Hematopoietic multipotent progenitor cell treated with erythropoietin and hydrocortisone succinate and interleukin-3 and kit ligand, for 15 days (in vitro differentiated cells): ENCODE measurements around the gene PXDN.
"Not testable (repeated sequence)": the region's sequence is repeated elsewhere in the genome, so short reads cannot be mapped to it uniquely, and the experiment has no call there.

Experiments
- DNase-seq: peaks from one replicate; pipeline ENCODE4 v3.0.0-alpha.2; 2015; ENCODE audit warnings: low spot score

PXDN gene

DNA sequence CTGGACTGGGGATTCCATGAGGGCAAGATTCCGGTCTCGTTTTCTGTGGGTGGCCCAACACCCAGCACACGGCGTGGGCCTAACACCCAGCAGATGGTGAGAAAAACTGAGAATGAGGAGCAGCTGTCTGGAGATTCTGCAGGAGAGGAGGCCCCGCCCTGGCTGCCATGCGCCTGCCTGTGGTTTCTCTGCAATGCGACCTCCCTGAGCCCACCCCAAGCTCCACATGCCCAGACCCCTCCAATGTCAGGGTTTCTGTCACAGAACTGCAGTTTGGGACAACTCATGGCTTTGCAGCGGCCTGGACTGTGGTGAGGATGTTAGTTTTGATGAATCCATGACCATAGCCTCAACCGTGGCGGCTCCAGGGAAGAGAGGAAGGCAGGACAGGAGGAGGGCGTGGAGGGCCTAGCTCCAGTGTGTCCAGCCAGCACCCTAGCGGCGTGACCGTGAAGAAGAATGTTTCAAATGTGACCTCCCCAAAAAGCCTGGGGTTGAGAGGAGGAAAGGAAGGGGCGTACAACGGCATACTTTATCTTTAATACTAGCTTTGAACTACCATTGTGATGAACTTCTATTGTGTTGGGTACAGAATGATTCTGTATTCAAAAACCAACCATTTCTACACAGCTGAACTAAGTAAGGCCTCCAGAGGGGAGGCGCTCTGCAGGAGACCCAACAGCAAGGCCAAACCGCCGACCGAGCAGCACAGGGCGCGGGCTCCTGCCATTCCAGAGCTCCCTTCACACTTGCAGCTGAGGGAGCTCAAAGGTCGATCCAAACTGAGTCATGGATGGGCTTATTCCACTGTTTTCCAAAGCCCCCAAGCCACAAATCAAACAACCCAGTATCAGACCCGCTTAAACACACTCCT lies 3.4 kb downstream of the PXDN start:
- no peak for DNase-seq

DNA sequence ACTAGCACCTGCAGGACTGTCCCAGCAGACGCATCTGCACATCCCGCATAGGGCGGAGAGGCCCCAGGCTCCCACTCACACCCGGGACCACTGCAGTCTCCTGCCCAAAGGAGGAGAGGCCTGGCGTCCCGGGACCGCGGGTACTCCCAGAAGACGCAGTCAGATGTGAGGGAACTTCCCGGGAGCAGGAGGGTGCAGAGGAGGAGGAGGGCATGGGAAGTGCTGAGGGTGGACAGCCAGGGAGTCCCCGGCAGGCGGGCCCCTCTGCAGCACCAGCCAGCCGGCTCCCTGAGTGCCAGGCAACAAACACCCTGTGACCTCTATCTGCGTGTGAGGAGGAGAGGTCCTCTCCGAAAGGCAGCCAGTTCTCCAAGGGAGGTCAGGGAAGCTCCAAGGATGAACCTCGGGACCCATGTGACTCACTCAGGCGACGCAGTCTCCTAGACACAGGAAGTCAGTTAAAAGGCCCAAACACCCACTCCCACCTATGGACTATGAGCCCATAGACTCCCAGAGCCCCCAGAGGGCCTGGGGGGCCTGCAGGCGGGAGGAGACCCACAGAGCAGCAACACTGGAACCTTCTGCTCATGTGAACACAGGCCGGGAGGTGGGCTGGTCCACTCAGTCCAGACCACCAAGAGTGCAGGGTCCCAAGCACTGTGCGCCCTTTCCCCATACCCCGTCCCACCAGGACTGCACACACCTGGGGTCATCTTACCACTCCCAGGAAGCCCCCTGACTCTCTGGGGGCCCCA lies 4.2 kb downstream of the PXDN start:
- no peak for DNase-seq

DNA sequence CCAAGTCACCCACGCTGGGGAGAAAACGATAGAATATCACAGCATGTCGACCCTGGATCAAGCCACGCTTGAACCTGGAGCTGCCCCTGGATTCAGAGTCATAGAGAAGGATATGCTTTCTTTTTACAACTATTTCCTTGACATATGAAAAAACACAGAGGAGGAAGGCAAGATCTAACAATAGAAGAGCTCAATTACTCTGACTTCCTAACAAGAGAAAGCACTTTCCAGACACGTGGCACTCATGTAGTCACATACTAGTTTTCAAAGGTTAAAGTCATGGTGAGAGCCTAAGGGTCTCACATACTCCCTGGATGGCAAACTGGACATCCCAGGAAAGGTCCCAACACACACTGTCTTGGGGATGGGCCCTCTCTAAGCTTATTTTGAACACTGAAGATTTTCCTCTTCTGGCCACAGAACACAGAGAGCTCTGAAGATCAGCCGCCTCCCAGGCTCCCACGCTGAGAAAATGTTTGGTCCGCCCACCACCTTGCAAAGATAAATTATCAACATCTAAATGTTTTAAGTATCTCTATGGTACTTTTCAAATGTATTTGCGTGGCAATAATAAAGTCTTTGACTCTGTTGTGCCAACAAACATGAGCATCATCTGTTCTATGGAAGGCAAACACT lies 4.9 kb downstream of the PXDN start:
- no peak for DNase-seq

DNA sequence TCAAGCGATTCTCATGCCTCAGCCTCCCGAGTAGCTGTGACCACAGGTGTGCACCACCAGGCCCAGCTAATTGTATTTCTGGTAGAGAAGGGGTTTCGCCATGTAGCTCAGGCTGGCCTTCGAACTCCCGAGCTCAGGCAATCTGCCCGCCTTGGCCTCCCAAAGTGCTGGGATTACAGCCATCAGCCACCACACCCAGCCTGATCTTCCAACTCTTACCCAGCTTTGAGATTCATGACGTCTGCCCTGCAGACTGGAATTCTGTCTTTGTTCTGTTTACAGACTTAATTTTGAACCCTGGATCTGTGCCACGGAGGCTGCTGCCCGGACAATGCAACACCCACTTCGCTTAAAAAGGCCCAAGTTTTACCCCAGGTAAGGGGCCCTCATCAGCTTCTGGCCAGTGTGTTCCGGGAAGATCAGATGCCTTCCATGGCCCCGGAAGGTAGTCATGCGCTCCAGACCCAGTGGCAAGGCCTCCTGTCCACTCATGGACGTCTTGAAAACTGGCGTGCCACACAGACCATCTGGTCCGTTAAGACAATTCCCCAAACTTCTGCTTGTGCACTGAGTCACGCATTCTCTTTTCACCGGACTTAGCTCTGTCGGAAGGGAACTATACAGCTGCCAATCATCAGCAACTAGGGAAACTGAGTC lies 5.5 kb downstream of the PXDN start:
- no peak for DNase-seq

DNA sequence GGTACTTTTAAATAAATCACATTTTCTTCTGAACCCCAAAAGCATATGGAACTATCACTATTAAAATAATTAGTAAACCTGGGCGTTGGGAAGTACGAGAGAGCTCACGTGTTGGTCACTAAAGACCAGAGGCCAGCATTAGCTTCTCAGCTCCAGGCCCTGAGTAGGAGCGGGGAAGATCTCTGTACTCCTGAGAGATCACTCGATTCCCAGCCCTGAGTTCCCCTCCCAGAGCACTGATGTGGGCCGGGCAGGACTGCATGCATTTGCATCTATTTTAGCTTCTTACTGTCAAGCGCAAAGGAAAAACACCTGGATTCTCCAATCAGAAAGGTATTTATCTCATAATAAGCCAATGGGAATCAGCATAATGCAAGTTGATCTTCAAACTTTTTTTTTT lies 6.2 kb downstream of the PXDN start:
- DNase-seq: no peak

DNA sequence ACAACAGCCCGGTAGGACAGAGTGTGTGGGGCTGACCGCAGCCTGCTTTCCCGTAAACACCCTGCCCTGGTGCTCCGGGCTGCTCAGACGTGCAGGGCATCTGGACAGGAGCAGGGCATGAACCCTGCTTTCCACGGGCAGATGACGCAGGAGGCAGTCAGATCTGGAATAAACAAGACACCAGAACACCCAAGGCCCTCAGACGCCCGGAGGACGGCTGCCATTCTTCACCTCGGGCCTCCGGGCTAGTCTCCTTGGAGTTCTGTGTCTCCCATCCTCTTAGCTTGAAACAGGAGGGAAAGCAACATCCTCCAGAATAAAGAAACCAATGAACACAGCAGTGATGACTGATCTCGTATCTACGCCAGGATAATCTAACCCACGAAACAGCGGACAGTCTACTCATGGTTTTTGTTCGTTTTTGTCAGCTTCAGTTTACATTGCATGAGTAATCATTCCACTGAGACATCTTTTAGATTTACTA lies 7.3 kb downstream of the PXDN start:
- no peak for DNase-seq

DNA sequence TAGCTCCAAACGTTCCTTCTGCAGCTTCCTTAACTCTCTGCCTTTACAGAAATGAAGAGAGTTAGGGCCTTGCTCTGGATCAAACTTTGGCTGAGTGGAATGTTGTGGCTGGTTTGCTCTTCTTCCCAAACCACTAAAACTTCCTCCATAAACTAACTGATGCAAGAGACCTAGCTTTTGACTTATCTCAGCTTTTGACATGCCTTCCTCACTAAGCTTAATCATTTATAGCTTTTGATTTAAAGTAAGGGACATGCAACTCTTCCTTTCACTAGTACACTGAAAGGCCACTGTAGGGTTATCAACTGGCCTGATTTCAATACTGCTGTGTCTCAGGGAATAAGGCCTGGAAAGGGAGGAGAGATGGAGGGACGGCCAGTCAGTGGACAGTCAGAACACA lies 8.3 kb downstream of the PXDN start:
- no peak for DNase-seq

DNA sequence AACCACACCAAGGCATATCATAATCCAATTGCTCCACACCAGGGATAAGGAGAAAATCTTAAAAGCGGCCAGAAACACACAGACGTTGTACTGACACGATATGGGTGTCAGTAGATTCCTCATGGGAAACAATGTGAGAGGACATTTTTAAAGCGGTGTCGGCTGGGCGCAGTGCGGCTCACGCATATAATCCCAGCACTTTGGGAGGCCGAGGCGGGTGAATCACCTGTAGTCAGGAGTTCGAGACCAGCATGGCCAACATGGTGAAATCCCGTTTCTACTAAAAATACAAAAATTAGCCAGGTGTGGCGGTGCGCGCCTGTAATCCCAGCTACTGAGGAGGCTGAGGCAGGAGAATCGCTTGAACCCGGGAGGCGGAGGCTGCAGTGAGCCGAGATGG lies 11.0 kb downstream of the PXDN start:
- not testable (repeated sequence) for DNase-seq

DNA sequence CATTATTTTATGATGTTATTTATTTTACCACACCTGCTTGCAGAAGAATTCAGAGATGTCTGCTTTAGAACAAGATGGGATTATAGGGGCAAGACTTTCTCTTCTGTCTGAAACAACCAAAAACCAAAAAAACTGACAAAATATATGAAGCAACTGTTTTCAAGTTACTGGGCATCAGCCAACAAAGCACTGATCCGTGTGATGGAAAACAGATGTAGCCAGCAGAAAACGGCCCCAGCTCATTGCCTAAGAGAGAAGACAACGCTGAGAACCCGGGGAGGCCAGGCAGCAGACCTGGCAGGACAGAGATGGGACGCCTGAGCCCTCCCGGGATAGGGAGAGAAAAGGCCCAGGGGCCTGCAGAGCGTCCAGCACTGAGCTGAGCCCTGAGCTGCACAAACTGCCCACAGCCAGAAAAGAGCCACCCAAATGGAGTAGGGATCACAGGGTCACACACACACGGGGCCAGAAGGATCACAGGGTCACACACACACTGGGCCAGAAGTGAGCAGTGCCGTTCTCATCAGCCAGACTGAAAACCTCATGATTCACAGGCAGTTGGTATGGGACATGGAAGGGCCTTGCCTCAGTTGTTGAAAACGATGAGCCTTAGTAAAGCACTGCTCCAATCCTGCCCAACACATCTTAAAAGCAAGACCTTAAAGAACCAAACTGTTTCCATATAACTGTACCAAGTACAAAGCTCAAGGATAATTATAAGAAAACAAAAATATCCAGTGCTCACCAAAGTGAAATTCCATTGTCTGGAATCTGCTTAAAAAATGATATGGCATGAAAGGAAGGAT lies 12.1 kb downstream of the PXDN start:
- DNase-seq: no peak

DNA sequence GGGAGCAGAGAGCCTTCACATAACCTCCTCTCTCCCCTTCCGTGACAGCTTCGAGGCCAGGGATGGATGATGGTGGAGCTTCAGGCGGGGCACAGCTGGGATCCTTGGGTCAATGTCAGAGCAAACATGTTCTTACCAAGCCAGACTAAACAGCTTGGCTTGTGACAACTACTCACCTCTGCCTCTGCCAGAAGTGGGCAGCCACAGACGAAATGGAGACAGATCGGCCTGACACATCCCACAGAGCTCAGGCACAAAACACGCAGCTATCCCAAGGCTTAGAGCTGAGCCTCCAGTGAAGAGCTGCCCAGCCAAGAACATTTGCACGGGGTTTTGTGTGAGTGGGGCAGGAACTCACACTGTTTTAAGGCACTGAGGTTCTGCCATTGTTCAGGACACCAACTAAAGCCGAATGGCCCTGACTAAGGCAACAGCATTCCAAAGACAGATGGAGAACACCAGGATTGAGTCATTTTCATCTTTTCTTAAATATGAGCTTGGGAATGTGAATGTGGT lies 12.8 kb downstream of the PXDN start:
- DNase-seq: no peak

DNA sequence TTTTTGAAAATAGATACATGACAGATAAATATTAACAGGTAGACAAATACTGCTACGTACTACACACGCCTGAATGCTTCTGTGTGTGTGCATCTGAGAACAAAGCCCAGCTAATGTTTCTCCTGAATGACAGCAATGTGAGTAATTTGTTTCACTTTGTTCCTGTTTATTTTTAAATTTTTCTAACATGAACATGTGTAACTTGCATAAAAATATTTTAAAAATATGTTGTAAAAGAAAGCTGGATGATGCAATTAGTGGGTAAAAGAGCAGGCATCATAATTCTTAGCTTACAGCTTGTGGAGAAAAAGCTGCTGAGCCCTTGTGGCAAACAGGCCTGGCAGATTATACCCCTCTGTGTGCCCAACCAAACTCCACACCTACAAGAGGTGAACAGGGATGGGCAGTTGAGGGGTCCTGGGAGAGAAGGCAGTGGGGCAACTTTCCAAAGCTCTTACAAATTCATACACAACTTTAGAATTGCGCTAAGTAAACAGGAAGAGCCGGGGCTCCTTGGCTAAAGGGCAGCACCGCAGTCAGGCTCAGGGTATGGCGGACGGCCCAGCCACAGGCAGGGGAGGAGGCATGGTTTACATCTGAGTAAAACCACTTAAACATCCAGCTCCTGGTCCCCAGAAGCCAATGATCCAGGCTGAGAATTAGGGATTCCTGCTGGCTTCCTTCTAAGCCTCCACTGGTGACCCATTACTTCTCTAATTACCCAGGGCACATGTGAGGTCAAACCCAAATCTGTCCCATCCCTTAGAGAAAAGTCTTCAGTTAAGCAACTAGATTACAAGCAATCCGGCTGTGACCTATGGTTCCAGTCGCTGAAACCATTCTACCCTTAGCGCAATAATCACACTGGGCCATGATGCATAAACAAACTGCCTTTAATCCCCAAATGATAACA lies 14.0 kb downstream of the PXDN start:
- DNase-seq: no peak

DNA sequence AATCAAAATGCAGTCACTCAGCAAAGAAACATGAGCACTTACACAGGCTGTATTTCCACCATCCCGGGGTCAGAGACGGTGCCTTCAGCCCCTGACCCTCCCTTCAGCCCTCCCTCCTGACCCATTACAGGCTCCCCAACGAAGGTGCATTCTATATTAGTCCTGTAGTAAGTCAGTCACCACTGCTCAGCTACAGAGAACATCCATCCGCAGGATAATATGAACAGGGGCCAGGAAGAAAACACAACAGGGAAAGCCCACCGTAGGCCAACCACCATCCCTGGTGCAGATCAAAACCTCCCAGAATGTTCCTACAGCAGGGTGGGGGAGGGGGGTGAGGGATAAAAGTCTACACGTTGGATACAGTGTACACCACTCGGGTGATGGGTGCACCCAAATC lies 15.1 kb downstream of the PXDN start:
- no peak for DNase-seq

DNA sequence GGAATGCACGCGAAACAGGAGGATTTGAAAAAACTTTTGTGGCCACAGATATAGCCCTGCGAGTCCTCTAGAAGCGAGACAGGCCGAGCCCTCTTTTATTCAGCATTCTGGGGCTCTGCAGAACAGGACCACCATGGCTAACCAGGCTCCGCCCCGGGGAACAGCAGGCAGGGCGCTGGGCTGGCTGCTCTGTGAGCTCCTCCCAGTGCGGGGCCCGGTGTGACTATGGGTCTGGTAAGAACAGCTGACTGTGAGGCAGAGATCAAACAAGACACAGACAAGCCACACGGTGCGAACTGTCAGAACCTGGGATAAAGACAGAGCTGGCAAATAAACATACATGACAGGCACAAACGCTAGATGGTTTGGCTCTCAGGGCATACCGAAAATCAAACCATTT lies 15.5 kb downstream of the PXDN start:
- no peak for DNase-seq

DNA sequence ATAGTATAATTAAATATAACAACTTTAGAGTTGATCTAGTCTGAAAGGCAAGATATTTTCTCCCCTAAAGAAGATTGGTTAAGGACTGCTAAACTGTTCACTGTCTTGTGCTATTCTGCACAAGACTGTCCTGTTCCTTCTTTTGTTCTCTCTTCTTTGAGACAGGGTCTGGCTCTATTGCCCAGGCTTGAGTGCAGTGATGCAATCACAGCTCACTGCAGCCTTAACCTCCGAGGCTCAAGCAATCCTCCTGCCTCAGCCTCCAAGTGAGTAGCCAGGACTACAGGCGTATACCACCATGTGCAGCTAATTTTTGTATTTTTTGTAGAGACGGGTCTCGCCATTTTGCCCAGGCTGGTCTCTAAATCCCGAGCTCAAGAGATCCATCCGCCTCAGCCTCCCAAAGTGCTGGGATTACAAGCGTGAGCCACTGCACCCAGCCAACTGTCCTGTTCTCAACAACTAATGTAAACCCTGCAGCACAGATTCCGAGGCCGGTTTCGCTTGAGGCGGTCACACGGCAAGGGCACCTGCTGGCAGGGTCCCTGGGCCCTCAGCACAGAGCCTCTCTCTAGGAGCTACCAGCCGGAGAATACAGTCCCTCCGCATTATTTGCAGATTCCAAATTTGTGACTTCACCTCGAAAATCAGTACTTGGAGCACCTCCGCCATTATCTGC lies 16.4 kb downstream of the PXDN start:
- DNase-seq: no peak

DNA sequence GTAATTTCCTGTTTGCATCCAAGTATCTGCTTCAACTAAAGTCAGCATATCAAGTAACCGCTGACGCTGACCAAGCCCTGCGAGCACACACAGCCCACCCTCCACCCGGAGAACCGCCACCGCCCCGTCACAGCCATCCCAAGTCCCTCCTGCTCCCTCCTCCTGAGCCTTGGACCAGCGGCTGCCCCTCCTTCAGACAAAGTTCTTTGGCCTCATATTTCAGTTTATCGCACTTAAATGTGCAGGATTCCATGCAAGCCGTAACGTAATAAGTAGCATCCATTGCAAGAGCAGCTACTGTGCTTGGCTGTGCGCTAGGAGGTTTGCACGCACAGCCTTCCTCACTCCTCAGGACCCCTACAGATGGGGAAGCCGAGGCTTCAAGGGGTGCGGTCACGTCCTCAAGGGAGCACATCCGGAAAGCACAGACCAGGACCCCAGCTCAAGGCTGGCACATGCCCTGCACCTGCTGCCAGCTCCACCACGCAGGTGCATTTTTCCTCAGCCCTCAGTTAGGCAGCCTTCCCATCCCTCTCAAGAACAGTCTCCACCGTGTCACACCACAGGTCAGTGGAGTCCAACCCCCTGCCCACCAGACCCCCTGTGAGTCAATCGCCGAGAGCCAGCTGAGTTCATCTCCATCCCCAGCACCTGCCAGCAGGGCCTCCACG lies 17.1 kb downstream of the PXDN start:
- no peak for DNase-seq

DNA sequence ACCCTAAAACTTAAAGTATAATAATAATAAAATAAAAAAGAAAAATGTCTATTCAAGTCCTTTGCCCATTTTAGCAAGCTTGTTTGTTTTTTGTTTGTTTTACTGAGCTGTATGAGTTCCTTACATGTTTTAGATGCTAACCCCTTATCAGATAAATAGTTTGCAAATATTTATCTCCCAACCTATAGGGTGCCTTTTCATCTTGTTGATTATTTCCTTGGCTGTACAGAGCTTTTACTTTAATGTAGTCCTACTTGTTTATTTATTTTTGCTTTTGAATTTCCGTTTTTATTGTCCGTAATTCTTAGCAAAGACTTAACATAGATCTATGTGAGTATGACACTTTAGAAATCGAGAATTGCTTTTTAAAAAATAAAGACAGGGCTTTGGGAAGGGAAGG lies 17.8 kb downstream of the PXDN start:
- no peak for DNase-seq

DNA sequence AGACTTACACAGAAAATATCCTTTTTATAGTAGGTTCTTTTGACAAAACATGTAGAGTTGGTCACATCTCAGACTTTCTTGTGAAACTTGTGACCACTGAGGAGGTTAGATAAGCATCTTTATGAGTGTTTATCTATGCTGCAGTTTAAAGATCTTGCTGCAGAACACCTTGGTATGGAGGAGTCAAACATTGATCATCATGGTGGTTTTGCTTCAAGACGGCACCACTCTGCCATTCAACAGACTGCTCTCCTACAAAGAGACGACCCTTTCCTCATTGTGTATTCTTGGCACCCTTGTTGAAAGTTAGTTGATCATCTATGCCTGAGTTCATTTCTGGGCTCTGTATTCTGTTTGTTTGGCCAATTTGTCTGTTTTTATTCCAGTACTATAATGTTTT lies 20.0 kb downstream of the PXDN start:
- DNase-seq: not testable (repeated sequence)

DNA sequence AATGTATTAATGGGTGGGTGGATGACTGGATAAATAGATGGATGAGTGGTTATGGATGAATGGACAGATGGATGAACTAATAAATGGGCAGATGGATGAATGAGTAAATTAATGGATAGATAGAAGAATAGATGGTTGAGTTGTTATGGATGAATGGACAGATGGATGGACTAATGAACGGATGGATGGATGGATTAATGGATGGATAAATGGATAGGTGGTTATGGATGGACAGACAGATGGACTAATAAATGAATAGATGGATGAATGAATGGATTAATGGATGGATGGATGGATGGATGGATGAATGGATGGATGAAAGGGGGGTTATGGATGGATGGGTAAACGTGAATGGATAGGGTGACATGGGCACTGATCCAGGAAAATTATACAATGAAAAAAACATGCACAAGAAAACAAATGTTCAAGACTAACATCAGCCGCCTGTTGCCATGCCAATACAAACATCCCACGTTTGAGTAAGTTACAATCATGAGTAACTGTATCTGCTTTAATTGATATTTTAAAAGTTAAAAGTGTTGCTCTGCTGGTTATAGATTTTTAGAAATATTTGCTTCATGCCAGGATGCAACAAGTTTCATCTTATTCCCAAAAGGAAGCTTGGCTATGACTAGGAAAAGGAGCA lies 20.8 kb downstream of the PXDN start:
- no peak for DNase-seq
